Measurements from ENCODE around the gene AFF3. TPM values are rescaled to one million over a fixed set of nuclear protein-coding genes. Genes with fewer than 3 reads are reported as not detected.

Gene AFF3
- total and polyA plus RNA-seq, 2 donors (not counting 3 experiments of a cell fraction or from before 2014, with no cell fraction given), result 0.06 to 0.07 TPM

DNA sequence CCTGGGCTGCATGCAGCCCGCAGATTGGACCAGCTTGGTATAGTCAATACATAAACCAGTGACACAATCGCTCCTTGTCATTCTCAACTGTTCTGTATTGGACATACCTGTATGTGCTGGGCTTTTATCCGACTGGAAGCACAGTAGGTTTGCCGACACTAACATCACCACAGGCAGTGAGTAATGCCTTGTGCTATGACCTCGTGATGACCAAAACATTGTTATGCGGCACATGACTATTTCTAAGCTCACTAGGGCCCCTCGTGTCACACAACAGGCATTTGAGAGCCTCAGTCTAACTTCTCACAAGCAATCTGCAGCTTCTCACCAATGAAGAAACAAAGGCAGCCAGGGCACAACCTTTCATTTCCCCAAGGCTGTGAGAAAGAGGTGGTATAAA, 320.8 kb downstream of the AFF3 start:
- Histone ChIP-seq H3K27me3 (ENCODE audit: control insufficient read depth in 2 of 2, insufficient read depth in 2 of 2, low read length in 2 of 2) (peaks cover 3 to 4% of the 10 kb centered on the region in 2 experiments), H3K4me2 (ENCODE audit: insufficient read depth, low read length) (no peak overlapping the region), H3K9me3 (replicated peaks; ENCODE audit: control insufficient read depth, insufficient read depth, low read length) (no peaks in the 10 kb centered on the region), H3K4me3 (replicated peaks in 1 of 3; ENCODE audit: insufficient read depth in 1 of 3, low read depth in 1 of 3, low read length in 3 of 3) (no peak overlapping the region), H3K27ac (ENCODE audit: insufficient read depth, low read depth, low read length) (no peak overlapping the region), H2AFZ (ENCODE audit: low read depth, low read length) (peak overlapping the region; percentile 41), H3K79me2 (ENCODE audit: control insufficient read depth, insufficient read depth, low read length) (no peaks in the 10 kb centered on the region), H3K9ac (replicated peaks; ENCODE audit: extremely low read depth, insufficient read depth, low read length) (no peak overlapping the region), H3K36me3 (ENCODE audit: control insufficient read depth in 2 of 2, extremely low read depth in 1 of 2, insufficient read depth in 2 of 2, low read length in 2 of 2) (no peaks in the 10 kb centered on the region), H3K4me1 (ENCODE audit: control insufficient read depth, extremely low read depth, insufficient read depth, low read length) (peaks cover 3% of the 10 kb centered on the region), H4K20me1 (replicated peaks; ENCODE audit: control insufficient read depth, extremely low read depth, insufficient read depth, low read length) (no peaks in the 10 kb centered on the region), H3K9me1 (replicated peaks; ENCODE audit: control insufficient read depth, extremely low read depth, insufficient read depth, low read length) (no peaks in the 10 kb centered on the region)
- no peak for TF ChIP-seq EZH2 (IDR thresholded peaks at IDR 0.05; ENCODE audit: borderline replicate concordance, low read depth, low read length, severe bottlenecking)
- TF ChIP-seq, protein P1, sequence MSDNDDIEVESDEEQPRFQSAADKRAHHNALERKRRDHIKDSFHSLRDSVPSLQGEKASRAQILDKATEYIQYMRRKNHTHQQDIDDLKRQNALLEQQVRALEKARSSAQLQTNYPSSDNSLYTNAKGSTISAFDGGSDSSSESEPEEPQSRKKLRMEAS (IDR thresholded peaks at IDR 0.05; ENCODE audit: insufficient read depth, insufficient read length), result peak; percentile 70
- peak; percentile 35 for TF ChIP-seq POLR2AphosphoS5 (IDR thresholded peaks at IDR 0.05; ENCODE audit: insufficient read depth, low read depth, low read length)
- peak; percentile 35 for TF ChIP-seq JUN (IDR thresholded peaks at IDR 0.05; ENCODE audit: borderline replicate concordance, insufficient read depth, insufficient read length, low read depth)
- no peak for TF ChIP-seq MYC (IDR thresholded peaks at IDR 0.05; ENCODE audit: low read depth, low read length)
- peak; percentile 8 for TF ChIP-seq FOS (IDR thresholded peaks at IDR 0.05; ENCODE audit: borderline replicate concordance, insufficient read depth, low read length)
- no TSS peak for BruUV-seq (replicated peaks)
- dilution Hi-C loops (cut with MboI; ENCODE audit: extremely low pct_ligation_motif_present, low sequenced_read_pairs) (no loop called here), intact Hi-C loops (cut with micrococcal nuclease) (loop anchor here (2.0 kb wide), 1 partner anchor 39 kb away; no protein-coding TSS in a partner anchor)
- FAIRE-seq, result peak; percentile 77
- peak; percentile 41 for DNase-seq (ENCODE audit: low read depth, low spot score)
- ChIA-PET CTCF (interaction anchor here (0.6 to 3.1 kb wide), 4 partner anchors 265 to 439 kb away, joined by 4 to 86 read pairs (median 4); no protein-coding TSS in a partner anchor), POLR2A (no interaction called here)

DNA sequence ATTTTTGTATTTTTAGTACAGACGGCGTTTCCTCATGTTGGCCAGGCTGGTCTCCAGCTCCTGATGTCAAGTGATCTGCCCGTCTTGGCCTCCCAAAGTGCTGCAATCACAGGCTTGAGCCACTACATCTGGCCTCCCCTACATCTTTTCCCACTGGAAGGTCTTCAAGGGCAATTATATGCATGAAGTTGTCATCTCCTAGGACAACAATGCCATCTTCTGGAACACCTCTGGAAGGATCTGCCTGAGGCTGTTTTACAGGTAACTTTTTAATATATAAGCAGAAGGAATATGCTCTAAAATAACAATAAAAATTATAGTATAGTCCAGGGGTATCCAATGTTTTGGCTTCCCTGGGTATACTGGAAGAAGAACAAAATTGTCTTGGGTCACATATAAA, 321.4 kb downstream of the AFF3 start:
- no peak overlapping the region for H3K4me3 ChIP-seq (replicated peaks in 1 of 3; ENCODE audit: insufficient read depth in 1 of 3, low read depth in 1 of 3, low read length in 3 of 3)
- dilution Hi-C loops (cut with MboI; ENCODE audit: extremely low pct_ligation_motif_present, low sequenced_read_pairs), result no loop called here
- intact Hi-C loops (cut with micrococcal nuclease), result loop anchor here (2.0 kb wide), 1 partner anchor 40 kb away; no protein-coding TSS in a partner anchor
- H2AFZ ChIP-seq (ENCODE audit: low read depth, low read length), result no peak overlapping the region
- TSS peak; percentile 31 for BruUV-seq (replicated peaks)
- H3K4me1 ChIP-seq (ENCODE audit: control insufficient read depth, extremely low read depth, insufficient read depth, low read length), result peaks cover 3% of the 10 kb centered on the region
- H4K20me1 ChIP-seq (replicated peaks; ENCODE audit: control insufficient read depth, extremely low read depth, insufficient read depth, low read length), result no peaks in the 10 kb centered on the region
- ChIA-PET CTCF (interaction anchor here (0.6 to 3.1 kb wide), 5 partner anchors 9 to 440 kb away, joined by 4 to 109 read pairs (median 17); no protein-coding TSS in a partner anchor), POLR2A (interaction anchor here (0.7 kb wide), 1 partner anchor 37 kb away, joined by 6 read pairs; no protein-coding TSS in a partner anchor)
- H3K9me3 ChIP-seq (replicated peaks; ENCODE audit: control insufficient read depth, insufficient read depth, low read length), result no peaks in the 10 kb centered on the region
- no peak for TF ChIP-seq POLR2A (IDR thresholded peaks at IDR 0.05; ENCODE audit: low read depth, low read length)
- no peak for TF ChIP-seq FOS (IDR thresholded peaks at IDR 0.05; ENCODE audit: borderline replicate concordance, insufficient read depth, low read length)
- TF ChIP-seq GATA2 (IDR thresholded peaks at IDR 0.05; ENCODE audit: insufficient read depth, insufficient read length, low read depth, low read length), result no peak
- TF ChIP-seq, protein P2, sequence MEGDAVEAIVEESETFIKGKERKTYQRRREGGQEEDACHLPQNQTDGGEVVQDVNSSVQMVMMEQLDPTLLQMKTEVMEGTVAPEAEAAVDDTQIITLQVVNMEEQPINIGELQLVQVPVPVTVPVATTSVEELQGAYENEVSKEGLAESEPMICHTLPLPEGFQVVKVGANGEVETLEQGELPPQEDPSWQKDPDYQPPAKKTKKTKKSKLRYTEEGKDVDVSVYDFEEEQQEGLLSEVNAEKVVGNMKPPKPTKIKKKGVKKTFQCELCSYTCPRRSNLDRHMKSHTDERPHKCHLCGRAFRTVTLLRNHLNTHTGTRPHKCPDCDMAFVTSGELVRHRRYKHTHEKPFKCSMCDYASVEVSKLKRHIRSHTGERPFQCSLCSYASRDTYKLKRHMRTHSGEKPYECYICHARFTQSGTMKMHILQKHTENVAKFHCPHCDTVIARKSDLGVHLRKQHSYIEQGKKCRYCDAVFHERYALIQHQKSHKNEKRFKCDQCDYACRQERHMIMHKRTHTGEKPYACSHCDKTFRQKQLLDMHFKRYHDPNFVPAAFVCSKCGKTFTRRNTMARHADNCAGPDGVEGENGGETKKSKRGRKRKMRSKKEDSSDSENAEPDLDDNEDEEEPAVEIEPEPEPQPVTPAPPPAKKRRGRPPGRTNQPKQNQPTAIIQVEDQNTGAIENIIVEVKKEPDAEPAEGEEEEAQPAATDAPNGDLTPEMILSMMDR (IDR thresholded peaks at IDR 0.05; ENCODE audit: extremely low read depth in 1 of 2, insufficient read depth in 1 of 2, low read depth in 1 of 2, low read length in 2 of 2), result no peak
- TF ChIP-seq EZH2 (IDR thresholded peaks at IDR 0.05; ENCODE audit: borderline replicate concordance, low read depth, low read length, severe bottlenecking), result no peak
- TF ChIP-seq POLR2AphosphoS5 (IDR thresholded peaks at IDR 0.05; ENCODE audit: insufficient read depth, low read depth, low read length), result no peak
- TF ChIP-seq, protein P1 (IDR thresholded peaks at IDR 0.05; ENCODE audit: insufficient read depth, insufficient read length), result no peak
- no peak for TF ChIP-seq MYC (IDR thresholded peaks at IDR 0.05; ENCODE audit: low read depth, low read length)
- H3K9ac ChIP-seq (replicated peaks; ENCODE audit: extremely low read depth, insufficient read depth, low read length), result no peak overlapping the region
- H3K4me2 ChIP-seq (ENCODE audit: insufficient read depth, low read length), result no peak overlapping the region
- FAIRE-seq (no peak), DNase-seq (ENCODE audit: low read depth, low spot score) (no peak)
- no peaks in the 10 kb centered on the region for H3K9me1 ChIP-seq (replicated peaks; ENCODE audit: control insufficient read depth, extremely low read depth, insufficient read depth, low read length)
- H3K27ac ChIP-seq (ENCODE audit: insufficient read depth, low read depth, low read length), result no peak overlapping the region
- no peaks in the 10 kb centered on the region for H3K79me2 ChIP-seq (ENCODE audit: control insufficient read depth, insufficient read depth, low read length)
- H3K36me3 ChIP-seq (ENCODE audit: control insufficient read depth in 2 of 2, extremely low read depth in 1 of 2, insufficient read depth in 2 of 2, low read length in 2 of 2), result no peaks in the 10 kb centered on the region
- H3K27me3 ChIP-seq (ENCODE audit: control insufficient read depth in 2 of 2, insufficient read depth in 2 of 2, low read length in 2 of 2), result peaks cover 5 to 8% of the 10 kb centered on the region in 2 experiments
